CD4-positive, alpha-beta T cell treated with Interleukin-12 subunit alpha and Interleukin-12 subunit beta, for 1 hour (primary cell): ENCODE measurements around the gene B4GALT7.
"Not testable (repeated sequence)": the region's sequence is repeated elsewhere in the genome, so short reads cannot be mapped to it uniquely, and the experiment has no call there.

Experiments used
- DNase-seq: peaks from one replicate; pipeline ENCODE4 v3.0.0-alpha.2; 2020

B4GALT7 gene

DNA sequence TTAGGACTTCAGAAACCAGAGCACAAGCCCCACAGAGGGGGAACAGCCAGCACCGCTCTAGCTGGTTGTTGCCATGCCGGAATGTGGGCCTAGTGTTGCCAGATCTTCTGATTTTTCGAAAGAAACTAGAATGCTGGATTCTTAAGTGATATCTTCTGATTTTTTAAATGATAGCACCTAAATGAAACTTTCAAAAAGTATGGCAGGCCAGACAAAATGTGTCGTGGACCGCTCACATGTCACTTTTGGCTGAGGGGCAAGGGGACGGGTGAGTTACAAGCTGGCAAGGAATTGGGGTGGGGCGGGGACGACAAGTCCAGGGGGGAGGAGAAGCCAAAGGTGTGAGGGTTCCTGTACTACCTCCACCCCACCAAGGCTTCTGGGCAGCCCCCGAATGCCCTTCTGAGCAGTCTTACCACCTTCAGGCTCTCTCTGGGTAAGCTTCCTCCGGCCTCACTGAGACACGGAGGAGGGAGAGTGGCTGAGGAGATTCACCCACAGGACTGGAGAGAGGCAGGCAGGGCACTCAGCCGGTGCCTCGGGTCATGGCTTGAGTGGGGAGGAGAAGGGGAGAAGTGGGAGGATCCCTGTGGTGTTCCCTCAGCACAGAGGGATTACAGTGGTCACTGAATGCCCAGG lies 10.3 kb downstream of the B4GALT7 start:
- DNase-seq = no peak

- no peak for DNase-seq
These were observed 11.0 kb downstream of the B4GALT7 start for GRCh38 chr5:177610770-177611445.

DNA sequence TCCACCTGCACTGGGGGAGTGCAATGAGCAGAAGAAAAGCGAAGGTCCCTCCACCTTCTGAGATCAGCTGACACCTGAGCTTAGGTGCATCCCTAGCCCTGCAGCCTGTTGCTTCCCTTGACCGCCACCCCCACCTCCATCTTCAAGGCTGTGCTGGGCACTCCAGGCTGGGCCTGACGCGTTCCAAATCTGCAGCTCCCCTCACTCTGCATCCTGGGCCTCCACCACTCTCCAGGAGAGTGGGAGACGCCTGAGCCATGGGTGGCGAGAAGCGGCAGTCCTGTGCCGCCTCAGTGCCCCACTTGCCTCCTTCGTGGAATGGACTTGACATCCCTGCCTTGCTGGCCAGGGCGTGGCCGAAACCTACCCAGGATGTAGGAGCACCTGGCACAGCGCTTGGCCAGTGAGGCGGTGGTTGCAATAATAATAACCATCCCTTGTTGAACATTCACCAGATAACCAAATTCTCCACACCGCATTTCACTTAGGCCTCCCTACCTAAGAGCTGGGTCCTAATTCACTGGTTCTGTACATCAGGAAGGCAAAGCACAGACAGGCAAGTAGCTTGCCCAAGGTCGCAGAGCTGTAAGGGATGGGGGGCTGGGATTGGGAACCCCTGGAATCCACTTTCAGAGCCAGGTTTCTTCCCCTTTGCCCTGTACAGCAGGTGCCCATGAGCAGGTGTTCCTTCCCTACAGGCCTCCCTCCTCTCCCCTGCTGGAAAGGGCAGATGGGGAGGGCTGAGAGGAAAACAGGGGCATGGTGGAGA lies 11.7 kb downstream of the B4GALT7 start:
- no peak for DNase-seq

GRCh38 chr5:177612215-177612673 lies 12.3 kb downstream of the B4GALT7 start:
- DNase-seq = no peak

DNA sequence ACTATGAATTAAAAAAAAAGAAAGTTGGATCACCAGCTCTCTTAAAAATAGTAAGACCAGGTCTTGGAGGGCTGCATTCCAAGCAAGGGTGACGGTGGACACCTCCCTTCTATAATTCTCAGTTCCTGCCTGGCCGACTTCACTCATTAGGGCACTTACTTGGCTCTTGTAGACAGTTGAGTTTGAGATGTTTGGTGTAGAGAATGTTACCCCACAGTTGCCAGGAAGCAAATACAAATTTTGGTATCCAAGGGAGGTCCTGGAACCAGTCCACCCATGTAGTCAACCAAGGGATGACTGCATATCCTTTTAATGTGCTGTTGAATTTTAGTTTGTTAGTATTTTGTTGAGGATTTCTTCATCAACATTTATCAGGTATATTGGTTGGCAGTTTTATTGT lies 20.6 kb downstream of the B4GALT7 start:
- no peak for DNase-seq

DNA sequence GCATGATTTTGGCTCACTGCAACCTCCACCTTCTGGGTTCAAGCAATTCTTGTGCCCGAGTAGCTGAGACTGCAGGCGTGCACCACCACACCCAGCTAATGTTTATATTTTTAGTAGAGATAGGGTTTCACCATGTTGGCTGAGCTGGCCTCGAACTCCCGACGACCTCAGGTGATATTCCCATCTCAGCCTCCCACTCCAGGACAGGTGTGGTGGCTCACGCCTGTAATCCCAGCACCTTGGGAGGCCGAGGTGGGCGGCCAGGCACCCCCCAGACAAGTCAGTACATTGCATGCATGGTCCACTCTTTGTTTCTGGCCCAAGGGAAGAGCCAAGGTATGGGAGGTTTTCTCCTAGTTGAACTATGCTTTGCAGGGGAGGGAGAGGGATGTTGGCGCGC lies 24.2 kb downstream of the B4GALT7 start:
- DNase-seq = not testable (repeated sequence)

DNA sequence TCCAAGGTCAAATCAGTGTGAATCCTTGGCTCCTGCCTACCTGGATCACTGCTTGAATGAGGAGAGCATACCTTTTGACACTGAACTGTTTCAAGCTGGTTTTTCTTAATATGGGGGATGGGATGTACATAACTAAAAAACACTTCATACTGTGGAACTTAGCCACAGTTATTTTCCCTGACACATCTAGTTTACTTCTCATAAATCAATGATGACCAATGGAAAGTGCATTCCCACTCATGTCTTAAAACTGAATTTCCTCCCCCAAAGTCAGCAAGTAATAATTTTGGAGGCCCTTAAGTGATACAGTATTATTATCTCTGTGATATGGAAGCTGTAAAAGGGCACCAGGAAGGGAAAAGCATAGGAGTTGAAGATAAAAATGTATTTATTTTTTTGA lies 30.3 kb downstream of the B4GALT7 start:
- not testable (repeated sequence) for DNase-seq

DNA sequence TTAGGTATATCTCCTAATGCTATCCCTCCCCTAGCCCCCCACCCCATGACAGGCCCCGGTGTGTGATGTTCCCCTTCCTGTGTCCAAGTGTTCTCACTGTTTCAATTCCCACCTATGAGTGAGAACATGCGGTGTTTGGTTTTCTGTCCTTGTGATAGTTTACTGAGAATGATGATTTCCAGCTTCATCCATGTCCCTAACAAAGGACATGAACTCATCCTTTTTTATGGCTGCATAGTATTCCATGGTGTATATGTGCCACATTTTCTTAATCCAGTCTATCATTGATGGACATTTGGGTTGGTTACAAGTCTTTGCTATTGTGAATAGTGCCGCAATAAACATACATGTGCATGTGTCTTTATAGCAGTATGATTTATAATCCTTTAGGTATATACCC lies 35.0 kb downstream of the B4GALT7 start:
- not testable (repeated sequence) for DNase-seq

DNA sequence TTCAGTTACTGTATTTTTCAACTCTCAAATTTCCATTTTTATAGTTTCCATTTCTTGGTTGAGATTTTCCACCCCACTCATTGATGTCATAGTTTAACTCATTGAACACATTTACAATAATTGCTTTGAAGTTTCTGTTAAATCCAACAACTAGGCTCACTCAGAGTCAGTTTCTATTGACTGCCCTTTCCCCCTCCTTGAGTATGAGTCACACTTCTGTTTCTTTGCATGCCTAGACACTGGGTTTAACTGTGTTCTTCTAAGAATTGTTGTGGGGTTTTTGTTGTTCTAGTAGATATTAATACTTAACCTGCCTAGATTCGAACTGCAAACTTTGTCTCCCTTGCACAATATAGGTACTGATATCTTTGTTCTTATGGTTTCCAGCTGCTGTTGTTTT lies 45.5 kb downstream of the B4GALT7 start:
- not testable (repeated sequence) for DNase-seq

DNA sequence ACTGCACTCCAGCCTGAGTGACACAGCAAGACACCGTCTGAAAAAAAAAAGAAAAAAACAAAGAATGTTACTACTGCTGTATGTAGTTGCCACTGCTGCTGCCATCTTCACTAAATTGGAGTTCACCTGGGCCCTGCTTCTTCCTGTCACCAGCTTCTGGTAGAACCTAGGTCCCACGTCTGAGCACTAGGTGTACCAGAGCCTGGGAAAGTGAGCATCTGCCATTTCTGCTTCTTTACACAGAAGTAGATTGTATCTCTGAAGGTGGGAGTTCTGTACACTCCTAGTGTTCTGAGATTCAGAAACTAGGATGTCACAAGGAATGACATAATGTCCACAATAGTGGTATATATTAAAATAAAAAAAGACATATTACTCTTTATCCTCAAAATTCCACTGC lies 51.3 kb downstream of the B4GALT7 start:
- not testable (repeated sequence) for DNase-seq

DNA sequence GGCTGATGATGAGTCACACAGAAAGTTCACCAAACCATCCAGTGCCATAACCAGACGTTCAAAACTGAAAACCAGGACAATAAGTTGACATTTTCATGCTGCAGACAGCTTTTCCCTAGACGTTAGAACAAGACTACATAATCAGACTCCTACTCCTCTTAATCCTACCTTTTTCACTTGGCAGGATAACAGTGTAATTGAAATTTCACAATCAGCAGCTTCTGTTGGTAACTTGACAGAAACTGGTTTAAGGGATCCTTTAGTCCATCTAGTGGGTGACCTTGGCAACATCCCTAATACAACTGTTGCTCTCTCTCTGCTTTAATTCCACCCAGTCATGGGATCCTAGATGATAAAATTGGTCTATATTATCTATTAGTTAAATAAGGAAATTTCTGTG lies 57.9 kb downstream of the B4GALT7 start:
- not testable (repeated sequence) for DNase-seq

DNA sequence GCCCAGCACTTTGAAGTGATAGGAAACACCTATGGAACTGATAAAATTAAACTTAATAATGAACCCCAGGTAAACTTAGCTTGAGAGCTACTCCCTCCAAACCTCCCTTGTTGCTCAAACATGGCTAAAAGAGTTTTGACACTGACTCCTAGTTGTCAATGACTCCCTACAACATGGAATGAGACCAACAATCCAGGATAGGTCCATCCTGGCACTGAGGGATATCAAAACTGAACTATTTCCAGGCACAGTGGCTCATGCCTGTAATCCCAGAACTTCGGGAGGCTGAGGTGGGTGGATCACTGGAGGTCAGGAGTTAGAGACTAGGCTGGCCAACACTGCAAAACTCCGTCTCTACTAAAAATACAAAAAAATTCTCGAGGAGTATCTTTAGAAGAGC lies 58.6 kb downstream of the B4GALT7 start:
- not testable (repeated sequence) for DNase-seq
